Activated CD8-positive, alpha-beta memory T cell treated with anti-CD3 and anti-CD28 coated beads, Interleukin-2, amount 50 U/mL, for 4 hours (primary cell): ENCODE results near the gene WDPCP.
"Not testable (repeated sequence)": the region's sequence is repeated elsewhere in the genome, so short reads cannot be mapped to it uniquely, and the experiment has no call there.

Experiments used
- DNase-seq: peaks from one replicate; pipeline ENCODE4 v3.0.0-alpha.2; 2020

WDPCP gene

DNA sequence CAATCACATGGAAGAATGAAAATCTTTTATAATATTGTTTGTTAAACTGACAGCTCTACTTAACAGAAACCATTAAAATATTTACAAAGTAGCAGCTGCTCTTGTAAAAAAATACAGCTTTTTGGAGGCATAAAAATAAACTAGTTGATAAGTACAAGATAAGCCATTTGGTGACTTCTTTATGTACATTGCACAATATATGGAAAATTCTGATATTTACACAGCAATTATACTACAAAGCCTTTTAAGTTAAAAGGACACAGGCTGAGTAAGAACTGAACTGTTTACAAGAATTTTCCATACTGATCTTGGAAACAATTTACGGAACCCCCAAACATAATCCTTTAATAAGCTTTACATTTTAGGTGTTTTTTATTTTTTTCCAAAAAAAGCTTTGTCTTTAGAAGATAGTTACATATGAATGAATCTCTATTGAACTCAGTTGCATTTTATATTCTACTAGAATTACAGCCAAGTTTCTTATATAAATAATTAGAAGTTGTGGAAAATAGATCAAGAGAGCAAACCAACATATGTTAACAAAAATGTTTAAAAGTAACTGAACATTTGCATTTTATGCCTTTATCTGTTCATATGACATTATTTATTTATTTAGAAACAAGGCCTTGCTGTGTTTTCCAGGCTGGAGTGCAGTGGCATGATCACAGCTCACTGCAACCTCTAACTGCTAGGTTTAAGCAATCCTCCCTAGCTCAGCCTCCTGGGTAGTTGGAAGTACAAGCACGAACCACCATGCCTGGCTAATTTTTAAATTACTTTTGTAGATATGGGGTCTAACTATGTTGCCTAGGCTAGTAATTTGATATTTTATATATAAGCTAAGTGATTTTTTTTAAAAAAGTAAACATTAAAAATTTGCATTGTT lies 395.1 kb downstream of the WDPCP start:
- no peak for DNase-seq

DNA sequence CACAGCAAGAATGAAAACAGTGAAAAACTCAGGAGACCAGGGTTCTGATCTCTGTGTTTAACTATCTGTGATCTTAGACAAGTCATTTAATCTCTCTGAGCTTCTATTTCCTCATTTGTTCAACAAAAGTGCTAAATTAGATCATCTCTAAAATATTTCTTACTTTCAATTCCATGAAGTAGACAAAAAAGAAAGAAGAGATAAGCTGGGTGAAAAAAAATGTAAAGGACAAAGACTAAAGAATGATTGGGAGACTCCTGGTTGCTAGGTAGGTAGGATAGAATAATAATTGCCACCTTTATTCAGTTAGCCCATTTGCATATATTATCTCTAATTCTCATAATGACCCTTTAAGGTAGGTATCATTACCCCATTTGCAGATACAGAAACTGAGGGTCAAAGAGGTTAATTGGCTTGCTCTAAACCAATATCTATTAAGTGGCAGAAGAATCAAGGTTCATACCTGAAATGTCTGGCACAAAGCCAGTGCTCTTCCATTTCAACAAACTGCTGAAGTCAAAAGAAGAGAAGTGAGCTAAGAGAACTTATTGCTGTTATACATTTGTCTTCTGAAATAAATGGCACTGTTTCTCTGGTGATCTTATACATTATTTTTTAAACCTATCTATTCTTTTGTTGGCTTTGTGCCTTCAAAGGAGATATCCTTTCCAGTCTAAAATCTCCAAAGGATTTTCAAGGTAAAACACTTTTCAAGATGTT lies 395.9 kb downstream of the WDPCP start:
- no peak for DNase-seq

DNA sequence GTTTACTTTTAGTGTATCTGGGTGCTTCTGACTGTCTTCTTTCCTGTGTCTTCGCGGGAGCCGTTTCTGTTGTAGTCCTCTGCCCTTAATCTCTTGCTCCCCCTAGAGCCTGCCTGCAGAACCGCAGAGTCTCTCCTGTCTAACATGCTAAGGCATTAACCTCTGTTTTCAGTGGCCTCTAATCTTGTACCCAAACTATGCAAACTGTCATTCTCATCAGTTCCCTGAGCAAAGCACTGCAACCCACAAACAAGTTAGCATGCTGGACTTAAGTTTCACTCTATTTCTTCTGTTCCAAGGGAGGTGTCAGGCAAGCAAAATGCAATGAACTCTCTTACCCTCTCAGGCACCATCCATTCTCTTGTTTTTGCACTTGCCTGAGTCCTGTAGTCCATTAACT lies 399.3 kb downstream of the WDPCP start:
- no peak for DNase-seq

DNA sequence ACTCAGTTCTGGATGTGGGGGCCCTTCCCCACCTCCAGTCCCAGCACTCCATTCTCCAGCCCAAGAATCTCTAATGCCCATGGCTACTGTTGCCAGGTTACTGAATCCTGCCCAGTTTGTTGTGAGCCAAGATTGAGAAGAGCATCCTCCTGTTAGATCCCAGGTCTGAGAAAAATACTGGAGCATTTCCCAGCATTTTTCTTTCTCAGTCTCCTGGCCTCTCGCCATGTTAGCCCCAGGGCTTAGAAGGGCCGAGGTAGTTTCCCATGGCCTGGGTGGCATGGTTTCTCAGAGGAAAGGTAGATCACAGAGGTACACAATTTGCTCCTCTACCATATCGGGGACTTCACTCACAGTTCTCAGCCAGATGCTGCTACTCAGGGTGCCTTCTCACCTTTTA lies 401.9 kb downstream of the WDPCP start:
- DNase-seq = no peak

DNA sequence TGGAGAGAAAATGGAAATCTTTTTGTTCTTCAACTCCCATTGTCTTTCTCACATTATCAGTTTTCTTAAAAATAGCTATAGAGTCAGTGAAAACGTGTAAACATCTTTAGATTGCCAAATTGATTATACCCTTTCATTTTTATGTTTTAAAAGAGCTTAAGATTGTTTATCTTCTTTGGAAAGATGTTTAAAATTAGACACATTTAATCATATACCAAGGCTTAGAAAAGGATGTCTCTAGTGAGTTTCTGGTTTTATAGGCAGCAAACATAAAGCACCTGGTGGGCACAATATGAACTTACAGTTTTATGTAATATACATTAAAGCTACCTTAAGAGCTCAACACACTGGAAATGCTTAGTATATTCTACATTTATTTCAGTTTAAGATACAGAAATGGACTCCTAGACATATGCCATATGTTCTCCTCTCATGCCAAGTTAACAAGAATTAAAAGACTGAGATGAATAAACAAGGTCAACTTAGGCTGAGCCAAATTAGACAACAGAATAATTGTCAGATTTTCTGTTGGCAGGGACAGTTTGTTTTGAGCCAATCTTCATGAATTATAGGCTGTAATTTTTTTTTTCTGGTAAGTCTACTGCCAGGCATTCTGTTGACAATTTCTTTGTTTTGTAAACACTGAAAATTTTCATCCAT lies 425.0 kb downstream of the WDPCP start:
- no peak for DNase-seq

DNA sequence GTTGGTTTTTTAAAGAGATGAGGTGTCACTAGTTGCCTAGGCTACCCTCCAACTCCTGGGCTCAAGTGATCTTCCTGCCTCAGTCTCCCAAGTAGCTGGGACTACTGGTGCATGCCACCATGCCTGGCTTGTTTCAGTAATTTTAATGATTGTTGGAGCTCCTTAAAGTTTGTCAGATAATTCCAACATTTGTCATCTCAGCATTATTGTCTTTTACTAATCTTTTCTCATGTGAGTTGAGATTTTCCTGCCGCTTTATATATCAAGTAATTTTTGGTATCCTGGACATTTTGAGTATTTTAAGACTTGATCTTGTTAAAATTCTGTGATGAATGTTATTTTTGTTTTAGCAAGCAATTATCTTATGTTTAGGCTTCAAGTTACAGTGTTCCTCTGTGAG lies 429.0 kb downstream of the WDPCP start:
- DNase-seq = no peak

DNA sequence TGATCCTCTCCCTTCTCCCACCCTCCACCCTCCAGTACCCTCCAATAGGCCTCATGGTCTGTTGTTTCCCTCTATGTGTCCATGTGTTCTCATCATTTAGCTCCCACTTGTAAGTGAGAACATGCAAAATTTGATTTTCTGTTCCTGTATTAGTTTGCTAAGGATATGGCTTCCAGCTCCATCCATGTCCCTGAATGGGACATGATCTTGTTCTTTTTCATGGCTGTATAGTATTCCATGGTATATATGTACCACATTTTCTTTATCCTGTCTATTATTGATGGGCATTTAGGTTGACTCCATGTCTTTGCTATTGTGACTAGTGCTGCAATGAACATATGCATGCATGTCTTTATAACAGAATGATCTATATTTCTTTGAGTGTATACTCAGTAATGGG lies 451.6 kb downstream of the WDPCP start:
- not testable (repeated sequence) for DNase-seq

DNA sequence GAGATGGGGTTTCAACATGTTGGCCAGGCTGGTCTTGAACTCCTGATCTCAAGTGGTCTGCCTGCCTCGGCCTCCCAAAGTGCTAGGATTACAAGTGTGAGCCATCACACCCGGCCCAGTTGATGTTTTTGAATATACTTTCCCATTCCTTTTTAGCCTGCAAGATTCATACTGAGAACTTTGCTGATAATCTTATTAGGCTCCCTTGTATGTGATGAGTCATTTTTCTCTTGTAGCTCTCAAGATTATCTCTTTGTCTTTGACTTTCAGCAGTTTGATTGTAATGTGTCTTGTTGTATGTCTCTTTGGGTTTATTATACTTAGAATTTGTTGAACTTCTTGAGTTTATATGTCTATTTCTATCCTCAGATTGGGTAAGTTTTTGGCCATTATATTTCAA lies 456.3 kb downstream of the WDPCP start:
- DNase-seq = no peak

DNA sequence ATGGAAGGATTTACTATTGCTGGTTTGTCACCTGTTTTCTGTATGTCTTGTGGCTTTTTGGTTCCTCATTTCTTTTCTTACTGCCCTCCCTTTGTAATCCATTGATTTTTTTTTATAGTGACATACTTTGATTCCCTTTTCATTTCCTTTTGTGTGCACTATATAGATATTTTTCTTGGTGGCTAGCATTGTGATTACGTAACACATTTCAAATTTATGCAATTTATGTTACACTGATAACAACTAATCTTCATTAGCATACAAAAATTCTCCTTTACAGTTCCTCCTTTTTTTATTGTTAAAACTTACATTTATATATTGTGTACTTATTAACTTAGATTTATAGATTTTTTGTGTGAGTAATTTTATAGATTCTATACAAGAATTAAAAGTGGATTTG lies 457.1 kb downstream of the WDPCP start:
- no peak for DNase-seq

DNA sequence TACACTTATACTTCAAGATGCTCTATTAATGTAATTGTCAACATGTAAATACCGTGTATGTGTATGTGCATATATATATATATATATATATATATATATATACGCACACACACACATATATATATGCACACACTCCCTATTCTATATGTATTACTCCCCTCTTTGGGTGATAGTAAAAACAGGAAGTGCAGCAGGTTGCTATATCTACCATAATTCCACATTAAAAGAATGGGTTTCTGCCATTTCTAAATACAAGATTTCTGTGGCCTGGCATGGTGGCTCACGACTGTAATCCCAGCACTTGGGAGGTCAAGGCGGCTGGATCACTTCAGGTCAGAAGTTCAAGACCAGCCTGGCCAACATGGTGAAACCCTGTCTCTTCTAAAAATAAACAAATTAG lies 460.7 kb downstream of the WDPCP start:
- DNase-seq = no peak

DNA sequence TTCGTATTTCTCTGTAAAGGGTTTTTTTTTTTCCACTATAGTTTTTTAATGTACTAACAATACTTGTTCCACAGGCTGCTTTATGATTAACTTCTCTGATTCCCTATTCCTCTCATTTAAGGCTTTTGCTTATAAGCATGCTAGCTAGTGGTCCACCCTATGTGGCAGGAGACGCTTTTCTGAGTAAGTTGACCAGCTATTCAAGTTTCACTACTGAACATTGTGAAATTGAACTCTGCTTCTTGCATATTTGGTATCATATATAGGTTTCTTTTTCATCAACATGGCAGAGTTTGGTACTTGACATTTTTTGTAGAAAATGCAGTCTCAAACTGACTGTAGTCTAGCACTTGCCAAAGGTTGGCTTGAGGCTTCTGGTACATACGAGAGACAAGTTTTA lies 463.4 kb downstream of the WDPCP start:
- DNase-seq = no peak

DNA sequence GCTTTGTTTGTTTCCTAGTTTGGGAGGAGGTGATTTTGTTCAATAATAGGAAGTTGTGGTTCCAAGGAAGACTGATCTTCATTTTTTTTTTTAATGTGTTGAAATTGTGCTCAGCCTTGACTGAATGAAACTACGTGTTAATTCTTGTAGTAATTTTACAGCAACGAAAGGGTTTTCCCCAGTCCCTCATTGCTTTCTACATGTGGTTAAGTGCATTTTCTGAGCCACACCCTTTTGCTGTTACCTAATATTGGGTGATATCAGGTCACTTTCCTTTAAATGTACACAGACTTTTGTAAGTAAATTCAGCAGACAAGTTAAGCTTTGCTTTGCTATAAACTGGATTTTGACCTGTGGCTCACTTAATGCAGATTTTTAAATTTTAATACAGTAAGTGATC lies 464.1 kb downstream of the WDPCP start:
- no peak for DNase-seq

DNA sequence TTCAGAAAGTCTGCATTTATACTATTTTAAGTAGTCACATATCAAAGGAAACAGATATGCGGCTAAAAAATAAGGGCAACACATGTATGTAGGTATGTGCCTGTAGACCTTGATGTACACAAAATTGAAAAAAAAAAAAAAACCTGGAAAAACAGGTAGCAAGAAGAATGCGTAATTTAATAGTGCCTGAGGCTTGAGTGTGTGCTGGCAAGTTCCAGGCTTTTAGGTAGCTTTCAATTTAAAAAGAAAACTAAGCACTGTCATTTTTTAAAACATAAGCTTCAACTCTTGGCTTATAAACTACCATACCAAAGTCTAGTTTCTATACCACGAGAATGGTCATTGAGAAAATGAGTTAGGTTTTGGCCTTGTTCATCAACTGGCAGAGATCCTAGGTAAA lies 465.4 kb downstream of the WDPCP start:
- no peak for DNase-seq

DNA sequence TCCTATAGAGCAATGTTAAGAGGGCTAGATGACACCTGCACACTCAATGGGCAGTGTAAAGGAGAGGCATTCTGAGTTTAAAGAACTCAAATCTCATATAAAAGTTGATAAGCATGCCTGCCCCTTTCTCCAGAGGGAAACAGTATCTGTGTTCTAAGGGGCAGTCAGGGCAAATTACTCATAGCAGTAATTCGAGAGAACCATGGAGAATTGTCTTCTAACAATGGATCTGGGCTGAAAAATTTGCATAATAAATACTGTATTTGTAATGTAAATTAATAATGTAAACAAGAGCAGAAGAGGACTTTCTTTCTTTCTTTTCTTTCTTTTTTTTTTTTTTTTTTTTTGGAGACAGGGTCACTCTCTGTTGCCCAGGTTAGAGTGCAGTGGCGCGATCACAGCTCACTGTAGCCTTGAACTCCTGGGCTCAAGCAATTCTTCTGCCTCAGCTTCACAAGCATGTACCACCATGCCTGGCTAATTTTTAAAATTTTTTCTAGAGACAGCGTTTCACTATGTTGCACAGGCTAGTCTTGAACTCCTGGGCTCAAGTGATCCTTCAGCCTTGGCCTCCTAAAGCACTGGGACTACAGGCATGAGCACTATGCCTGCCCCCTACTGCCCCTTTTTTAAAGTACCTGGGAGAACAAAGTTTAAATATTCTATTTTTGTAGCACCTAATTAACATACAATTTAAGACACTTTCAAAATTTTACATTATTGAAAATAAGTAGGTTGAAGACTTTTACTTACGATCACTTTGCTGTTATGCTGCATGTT lies 467.0 kb downstream of the WDPCP start:
- DNase-seq = no peak

DNA sequence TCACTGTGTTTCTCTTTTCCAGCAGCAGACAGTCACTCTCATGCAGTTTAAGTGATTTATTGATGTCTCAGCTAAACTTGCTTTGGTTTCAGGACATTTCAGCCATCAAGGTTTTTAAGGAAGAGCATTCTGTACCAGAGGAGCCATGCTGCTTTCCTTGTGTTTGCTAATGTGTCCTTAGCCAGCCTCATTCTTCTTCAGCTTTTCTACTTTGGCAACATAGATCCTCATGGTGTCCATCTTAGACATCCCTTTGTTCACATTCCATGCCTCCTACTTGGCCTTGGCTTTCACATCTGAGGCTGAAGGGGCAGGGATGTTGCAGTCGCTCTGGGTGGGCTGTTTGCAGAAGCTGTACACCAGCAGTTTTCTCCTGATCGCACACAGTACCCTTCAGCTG lies 469.5 kb downstream of the WDPCP start:
- DNase-seq = no peak

DNA sequence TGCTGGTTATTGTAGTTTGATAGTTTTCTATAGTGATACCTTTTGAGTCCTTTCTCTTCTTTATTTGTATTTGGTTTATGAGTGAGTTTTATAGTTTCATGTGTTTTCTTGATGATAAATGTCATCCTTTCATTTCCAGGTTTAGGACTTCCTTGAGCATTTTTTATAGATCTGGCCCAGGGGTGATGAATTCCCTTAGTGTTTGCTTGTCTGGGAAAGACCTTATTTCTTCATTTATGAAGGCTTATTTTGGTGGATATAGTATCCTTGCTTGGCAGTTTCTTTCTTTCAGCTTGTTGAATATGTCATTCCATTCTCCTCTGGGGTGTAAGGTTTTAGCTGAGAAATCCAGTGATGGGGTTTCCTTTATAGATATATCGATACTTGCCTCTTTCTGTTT lies 483.8 kb downstream of the WDPCP start:
- no peak for DNase-seq

DNA sequence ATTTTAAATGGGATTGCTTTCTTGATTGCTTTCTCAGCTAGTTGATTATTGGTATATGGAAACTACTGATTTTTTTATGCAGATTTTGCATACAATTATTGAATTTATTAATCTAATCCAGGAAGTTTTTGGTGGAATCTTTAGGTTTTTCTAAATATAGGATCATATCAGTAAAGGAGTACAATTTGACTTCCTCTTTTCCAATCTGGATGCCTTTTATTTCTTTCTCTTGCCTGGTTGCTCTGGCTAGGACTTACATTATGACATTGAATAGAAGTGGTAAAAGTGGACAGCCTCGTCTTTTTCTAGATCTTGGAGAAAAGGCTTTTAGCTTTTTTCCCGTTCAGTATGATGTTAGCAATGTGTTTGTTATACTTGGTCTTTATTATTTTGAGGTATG lies 486.3 kb downstream of the WDPCP start:
- no peak for DNase-seq

DNA sequence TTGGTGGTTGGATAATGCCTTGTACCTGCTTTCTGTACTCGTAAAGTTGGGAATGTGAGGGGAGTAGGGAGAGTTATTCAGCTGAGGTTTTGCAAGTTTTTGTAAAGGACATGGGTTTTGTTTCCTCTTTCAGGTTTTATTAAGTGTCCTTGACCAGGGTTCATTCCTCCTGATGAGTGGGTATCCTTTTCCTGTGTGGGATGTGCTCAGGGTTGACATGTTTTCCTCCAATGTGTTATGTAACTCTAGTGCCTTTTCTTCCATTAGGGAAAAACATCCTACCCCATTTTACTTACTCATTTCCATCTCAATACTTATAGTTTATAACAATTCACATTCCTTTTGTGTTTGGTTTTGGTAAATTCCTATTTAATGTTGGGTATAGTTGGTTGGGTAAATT lies 489.2 kb downstream of the WDPCP start:
- no peak for DNase-seq

DNA sequence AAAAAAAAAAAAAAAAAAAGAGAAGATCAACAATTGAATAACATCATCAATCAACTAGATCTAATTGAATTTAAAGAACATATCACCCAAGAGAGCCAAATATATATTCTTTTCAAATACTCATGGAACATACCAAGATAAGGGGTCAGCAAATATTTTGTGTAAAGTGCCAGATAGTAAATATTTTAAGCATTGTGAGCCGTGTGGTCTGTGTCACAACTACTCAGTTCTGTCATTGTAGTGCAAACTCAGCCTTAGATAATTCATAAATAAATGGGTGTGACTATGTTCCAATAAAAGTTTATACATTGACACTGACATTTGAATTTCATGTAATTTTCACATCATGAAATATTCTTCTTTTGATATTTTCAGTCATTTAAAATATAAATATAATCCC lies 491.8 kb downstream of the WDPCP start:
- no peak for DNase-seq

DNA sequence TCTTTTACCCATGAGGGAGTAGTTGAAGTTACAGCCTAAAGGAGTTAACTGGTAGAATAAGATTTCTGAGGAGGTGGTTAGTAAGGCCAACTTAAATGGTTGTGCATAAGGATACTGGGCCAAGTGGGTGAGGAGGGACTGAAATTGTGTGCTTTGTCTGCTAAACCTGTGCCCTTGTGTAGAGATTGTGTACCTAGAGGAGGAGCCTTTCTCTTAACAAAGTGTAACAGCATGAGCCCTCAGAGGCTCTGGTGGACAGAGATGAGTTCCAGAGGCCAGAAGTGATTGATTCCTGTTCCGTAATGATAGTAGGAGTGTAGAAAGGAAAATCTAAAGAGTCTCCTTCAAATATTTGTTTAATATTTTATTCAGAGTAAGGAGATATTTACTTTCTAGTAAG lies 494.8 kb downstream of the WDPCP start:
- no peak for DNase-seq

DNA sequence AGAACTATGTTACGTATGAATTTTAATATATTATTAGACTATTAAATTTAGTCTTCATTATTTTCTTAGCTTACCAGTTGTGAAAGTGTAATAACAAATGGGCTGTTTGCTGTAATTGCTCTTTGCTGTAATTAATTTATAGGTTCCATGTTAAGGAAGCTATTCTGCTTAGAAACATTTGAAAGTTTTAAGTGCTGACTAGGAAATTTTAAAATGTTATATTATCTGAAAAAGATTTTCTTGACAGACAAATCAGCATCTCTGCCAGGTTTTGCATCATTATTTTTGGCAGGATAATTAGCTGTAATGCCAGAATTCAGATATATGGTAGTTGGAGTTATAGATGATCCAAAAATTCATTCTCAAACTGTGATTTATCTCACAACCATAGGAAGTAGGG lies 495.4 kb downstream of the WDPCP start:
- DNase-seq = no peak

DNA sequence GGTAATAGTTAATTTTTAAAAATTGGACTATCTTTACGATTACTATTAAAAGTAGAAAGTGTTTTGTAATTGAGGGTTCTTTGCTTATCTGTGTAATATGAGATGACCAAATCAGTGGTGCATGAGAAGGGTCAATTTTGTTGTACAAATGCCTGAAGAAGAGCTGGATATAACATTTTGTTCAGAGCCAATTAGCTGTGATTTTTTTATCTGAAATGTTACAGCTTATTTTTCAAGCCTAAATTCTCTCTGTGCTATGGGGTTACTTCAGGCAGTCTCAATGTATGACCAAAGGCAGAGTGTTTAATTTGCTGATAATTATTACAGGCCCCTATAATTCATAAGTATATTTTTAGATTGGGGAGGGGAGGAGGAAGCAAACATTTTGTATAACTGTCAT lies 495.9 kb downstream of the WDPCP start:
- no peak for DNase-seq

DNA sequence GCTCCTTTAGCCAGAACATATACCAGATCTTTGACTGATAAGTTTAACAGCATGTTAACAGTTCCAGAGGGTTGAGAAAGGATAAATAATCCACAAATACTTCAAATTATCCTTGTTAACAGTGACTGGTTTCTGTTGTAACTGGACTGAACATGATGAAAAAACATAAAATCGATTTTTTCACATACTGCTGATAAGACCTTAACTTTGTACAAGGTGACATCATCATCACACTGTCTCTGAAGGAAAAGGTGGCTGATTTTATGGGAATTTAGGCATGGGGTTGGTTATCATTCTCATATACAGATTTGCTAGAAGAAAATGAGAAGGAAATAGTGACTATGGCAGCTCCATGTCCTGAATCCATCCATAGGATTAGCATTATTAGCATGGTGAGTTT lies 501.6 kb downstream of the WDPCP start:
- no peak for DNase-seq
